ENCODE results near the gene DPP9.
"Not testable (repeated sequence)": the region's sequence is repeated elsewhere in the genome, so short reads cannot be mapped to it uniquely, and the experiment has no call there.

Gene DPP9

GRCh38 chr19:4740092-4740491, 16.4 kb upstream of the DPP9 start:
- DNase-seq (ENCODE audit: low read depth), result no peak

GRCh38 chr19:4738734-4739133, 15.1 kb upstream of the DPP9 start:
- no peak for DNase-seq (ENCODE audit: low read depth)

GRCh38 chr19:4737955-4738600, 14.4 kb upstream of the DPP9 start:
- no peak for DNase-seq (ENCODE audit: low read depth)

GRCh38 chr19:4733755-4734345, 10.2 kb upstream of the DPP9 start:
- DNase-seq (ENCODE audit: low read depth), result no peak

GRCh38 chr19:4732680-4733114, 9.1 kb upstream of the DPP9 start:
- peak; percentile 13 for DNase-seq (ENCODE audit: low read depth)

GRCh38 chr19:4730740-4731171, 7.1 kb upstream of the DPP9 start:
- DNase-seq (ENCODE audit: low read depth), result peak; percentile 62

GRCh38 chr19:4728871-4729270, 5.2 kb upstream of the DPP9 start:
- no peak for DNase-seq (ENCODE audit: low read depth)

GRCh38 chr19:4722671-4723594, 709 bp downstream of the DPP9 start:
- DNase-seq (ENCODE audit: low read depth), result no peak

GRCh38 chr19:4721196-4721595, 2.4 kb downstream of the DPP9 start:
- DNase-seq (ENCODE audit: low read depth), result no peak

- DNase-seq (ENCODE audit: low read depth), result no peak
These were observed 3.5 kb downstream of the DPP9 start for GRCh38 chr19:4720037-4720700.

GRCh38 chr19:4719499-4719866, 4.2 kb downstream of the DPP9 start:
- no peak for DNase-seq (ENCODE audit: low read depth)

- no peak for DNase-seq (ENCODE audit: low read depth)
These were observed 5.5 kb downstream of the DPP9 start for GRCh38 chr19:4717966-4718701.

- no peak for DNase-seq (ENCODE audit: low read depth)
These were observed 6.3 kb downstream of the DPP9 start for GRCh38 chr19:4717191-4717965.

- DNase-seq (ENCODE audit: low read depth), result no peak
These were observed 8.0 kb downstream of the DPP9 start for GRCh38 chr19:4715529-4716221.

GRCh38 chr19:4715178-4715528, 8.5 kb downstream of the DPP9 start:
- not testable (repeated sequence) for DNase-seq (ENCODE audit: low read depth)

GRCh38 chr19:4714016-4714415, 9.6 kb downstream of the DPP9 start:
- DNase-seq (ENCODE audit: low read depth), result no peak

- no peak for DNase-seq (ENCODE audit: low read depth)
These were observed 10.2 kb downstream of the DPP9 start for GRCh38 chr19:4713384-4713951.

GRCh38 chr19:4712771-4713170, 10.9 kb downstream of the DPP9 start:
- no peak for DNase-seq (ENCODE audit: low read depth)

- no peak for DNase-seq (ENCODE audit: low read depth)
These were observed 12.4 kb downstream of the DPP9 start for GRCh38 chr19:4711211-4711610.

GRCh38 chr19:4710281-4710600, 13.4 kb downstream of the DPP9 start:
- no peak for DNase-seq (ENCODE audit: low read depth)

Data from activated T-cell treated with anti-CD3 and anti-CD28 coated beads for 1 hour (primary cell).